Stimulated activated CD8-positive, alpha-beta memory T cell treated with anti-CD3 and anti-CD28 coated beads, Interleukin-7, amount 100 ng/mL, for 24 hours (primary cell): Measurements from ENCODE around the gene BCAN.

ENCODE experiments used
- DNase-seq: peaks from one replicate; pipeline ENCODE4 v3.0.0-alpha.2; 2020; ENCODE audit warnings: low read depth

Gene BCAN

GRCh38 chr1:156677616-156678596 is 36.0 kb downstream of the BCAN start:
- DNase-seq, result no peak

DNA sequence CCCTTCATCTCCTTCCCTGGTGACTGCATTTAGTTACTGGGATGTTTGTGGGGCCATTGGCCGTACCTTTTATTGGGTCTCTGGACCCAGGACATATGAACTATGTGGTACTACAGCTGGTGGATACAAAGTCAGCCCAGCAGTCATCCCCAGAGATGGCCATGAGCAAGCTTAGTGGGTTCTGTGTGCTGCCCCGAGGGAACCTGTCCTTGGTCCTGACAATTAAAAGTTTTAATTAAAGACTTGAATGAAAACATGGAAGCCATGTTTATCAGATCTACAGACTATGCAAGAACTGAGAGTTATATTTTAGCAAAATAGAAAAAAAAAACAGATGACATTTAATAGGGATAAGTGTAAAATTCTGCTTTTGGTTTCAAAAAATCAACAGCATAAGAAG is 38.1 kb downstream of the BCAN start:
- no peak for DNase-seq

DNA sequence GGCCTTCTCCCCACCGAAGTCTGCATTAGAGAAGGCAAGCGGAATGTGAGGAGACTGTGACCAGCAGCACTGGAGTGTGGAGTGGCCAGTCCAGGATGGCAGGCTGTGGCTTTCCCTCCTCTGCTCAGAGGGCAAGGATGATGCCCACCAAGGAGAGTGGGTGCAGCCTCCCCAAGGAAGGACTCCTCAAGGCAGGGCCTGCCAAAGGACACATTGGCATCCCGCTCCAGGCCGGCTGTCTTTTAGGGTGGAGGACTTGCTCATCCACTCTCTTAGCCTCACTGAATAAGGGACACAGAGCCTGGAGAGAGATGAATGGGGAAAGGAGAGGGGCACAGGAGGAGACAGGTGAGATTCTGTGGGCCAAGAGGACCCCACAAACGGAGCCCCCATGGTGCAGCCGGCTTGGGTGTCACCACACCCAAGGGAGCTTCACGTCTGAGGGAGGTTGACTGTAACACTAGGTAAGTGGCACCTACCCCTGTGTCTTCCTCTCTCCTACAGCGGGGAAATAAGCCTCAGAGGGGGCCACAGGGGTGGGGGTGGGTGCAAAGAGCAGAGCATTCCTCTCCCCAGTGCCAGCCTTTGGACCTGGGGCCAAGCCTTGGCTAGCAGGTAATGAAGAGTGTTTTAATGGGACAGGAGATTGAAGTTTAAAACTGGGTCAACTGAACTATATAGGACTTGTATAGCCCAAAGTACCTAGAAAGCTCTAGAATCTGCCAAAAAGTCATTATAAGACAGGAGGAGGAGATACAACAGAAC is 39.5 kb downstream of the BCAN start:
- no peak for DNase-seq

GRCh38 chr1:156682166-156682890 is 40.4 kb downstream of the BCAN start:
- DNase-seq, result no peak

GRCh38 chr1:156684227-156684782 is 42.4 kb downstream of the BCAN start:
- DNase-seq, result no peak

GRCh38 chr1:156689035-156689952 is 47.4 kb downstream of the BCAN start:
- DNase-seq, result peak; percentile 51

GRCh38 chr1:156689953-156690674 is 48.2 kb downstream of the BCAN start:
- DNase-seq, result no peak

- DNase-seq, result no peak
Measured at GRCh38 chr1:156690675-156691036, 48.7 kb downstream of the BCAN start.

- no peak for DNase-seq
Measured at GRCh38 chr1:156691191-156691590, 49.3 kb downstream of the BCAN start.

GRCh38 chr1:156691665-156692440 is 49.9 kb downstream of the BCAN start:
- no peak for DNase-seq

- DNase-seq, result no peak
Measured at GRCh38 chr1:156692441-156692924, 50.6 kb downstream of the BCAN start.

DNA sequence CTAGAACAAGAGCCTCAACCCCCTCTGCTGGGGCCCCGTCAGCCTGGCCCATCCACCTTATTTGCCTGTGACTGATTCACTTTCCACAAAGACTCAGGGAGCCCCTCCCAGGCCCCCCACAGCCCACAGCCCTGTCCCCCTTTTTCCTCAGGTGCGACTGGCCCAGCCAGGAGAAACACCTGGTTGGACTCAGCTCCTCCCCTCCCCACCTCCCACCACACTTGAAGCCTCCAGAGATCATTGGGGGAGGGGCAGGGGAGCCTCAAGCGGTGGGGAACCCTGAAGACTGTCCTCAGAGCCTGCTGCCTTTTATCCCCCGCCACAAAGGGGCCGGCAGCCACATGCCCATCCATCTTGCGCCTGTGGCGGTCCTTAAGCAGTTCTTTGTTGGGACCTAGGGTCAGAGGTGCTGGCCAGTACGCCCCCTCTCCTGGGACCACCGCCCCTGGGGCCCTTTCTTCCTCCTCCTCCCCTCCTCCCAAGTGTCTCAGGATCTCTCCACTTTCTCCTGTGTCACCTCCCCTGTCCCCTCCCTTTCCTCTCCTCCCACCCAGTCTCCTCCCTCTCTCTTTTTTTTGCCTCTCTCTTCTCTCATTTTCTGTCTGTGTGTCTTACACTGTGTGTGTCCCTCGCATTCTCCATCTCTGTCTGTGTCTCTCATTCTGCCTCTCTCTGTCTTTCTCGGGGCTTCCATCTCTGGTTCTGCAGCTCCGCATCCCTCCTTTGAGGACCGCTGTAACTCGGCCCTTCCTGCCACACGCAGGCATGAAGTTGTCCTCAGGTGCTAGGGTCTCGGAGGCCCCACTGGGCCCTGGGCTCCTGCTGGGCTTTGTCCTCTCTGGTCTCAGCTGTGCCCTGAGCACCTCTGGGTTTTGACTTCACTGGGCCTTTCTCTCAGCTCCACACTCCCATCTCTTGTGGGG is 51.3 kb downstream of the BCAN start:
- DNase-seq, result no peak

DNA sequence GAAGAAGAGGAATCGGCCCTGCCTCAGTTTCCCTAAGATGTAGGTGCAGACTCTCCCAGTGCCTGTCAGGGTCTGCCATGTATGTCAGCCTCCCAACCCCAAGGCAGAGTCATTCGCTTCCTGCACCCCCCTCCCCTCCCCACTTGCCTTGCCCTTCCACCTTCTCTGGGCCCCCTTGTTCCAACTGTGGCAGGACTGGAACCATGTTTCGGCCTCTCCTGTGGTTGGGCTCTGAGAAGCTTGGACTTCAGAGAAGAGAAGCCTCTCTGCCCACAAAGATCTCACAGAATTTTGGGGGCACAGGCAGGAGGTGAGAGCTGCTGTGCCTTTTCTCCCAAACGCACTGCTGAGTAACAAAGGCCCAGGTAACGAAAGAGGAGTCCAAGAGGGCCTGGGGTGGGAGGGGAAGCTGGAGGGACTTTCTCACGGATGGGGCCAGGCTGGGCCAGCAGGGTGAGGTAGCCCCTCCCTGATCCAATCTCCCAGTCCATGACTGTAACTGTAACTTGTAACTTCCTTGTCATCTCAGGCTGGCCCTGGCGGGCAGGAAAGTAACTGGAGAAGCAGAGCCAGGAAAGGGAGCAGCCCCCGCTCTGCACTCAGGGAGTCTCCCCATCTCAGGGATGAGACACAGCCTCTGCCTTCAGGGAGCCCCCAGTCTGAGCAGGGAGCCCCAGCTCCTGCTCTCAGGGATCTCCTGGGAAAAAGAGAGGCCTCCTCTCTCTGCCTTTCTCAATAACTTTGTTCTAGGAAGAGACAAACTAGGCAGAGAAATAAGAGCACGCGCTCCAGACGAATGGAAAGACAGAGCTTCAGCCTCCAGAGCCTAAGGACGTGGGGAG is 52.2 kb downstream of the BCAN start:
- no peak for DNase-seq

DNA sequence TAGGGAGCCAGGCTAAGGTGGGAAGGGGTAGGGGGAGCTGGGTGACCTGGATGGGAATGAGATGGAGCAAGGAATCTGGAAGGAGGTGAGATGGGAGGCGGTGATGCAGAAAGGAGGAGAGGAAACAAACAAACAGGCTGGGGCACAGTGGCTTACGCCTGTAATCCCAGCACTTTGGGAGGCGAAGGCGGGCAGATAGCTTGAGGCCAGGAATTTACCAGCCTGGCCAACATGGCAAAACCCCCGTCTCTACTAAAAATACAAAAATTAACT is 52.7 kb downstream of the BCAN start:
- no peak for DNase-seq

- DNase-seq, result no peak
Measured at GRCh38 chr1:156696755-156697154, 54.8 kb downstream of the BCAN start.

DNA sequence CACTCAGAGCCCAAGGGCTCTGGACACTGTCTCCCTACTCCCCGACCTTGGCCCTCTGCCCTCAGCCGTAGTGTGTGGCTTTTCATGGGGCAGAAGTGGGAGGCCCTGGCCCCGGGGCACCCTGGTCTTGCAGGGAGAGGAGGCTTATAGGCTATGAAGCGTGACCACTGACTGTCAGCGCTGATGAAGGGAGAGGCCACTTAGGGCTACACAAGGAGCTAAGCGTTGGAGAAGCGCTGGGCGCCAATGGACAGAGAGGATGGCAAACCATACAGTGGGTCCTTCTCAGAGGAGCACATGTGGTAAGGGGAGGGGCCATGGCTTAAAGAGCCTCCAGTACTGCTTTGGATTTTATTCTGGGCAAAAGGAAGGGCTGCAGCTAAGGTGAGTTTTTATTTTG is 55.6 kb downstream of the BCAN start:
- DNase-seq, result no peak

DNA sequence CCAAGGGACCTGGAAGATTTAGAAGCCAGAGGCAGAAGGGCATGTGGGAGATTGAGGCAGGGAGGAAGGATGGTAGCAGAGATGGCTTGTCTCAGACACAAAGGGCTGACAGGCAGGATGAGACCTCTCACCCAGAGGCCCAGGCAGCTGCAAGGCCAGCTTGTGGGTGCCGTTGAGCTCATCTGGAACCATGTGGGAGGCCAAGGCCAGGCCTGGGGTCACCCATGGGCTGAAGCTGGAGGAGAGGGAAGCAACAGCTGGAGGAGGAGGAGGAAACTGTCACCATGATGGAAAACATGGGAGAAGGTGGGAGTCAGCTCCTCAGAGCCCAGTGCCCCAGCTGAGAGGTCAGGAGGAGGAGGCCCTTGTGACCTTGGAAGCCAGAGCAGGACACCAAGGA is 57.1 kb downstream of the BCAN start:
- DNase-seq, result no peak
